ENCODE results near the gene GULP1.

GRCh38 chr2:188360485-188361263 is 69.0 kb downstream of the GULP1 start:
- TF ChIP-seq EZH2 (IDR thresholded peaks at IDR 0.05; ENCODE audit: borderline replicate concordance, insufficient read depth, low read length, poor library complexity, severe bottlenecking) (no peak), TAF1 (IDR thresholded peaks at IDR 0.05; ENCODE audit: low read depth) (no peak), RAD21 (conservative IDR thresholded peaks at IDR 0.05) (no peak)
- TF ChIP-seq, protein P1, sequence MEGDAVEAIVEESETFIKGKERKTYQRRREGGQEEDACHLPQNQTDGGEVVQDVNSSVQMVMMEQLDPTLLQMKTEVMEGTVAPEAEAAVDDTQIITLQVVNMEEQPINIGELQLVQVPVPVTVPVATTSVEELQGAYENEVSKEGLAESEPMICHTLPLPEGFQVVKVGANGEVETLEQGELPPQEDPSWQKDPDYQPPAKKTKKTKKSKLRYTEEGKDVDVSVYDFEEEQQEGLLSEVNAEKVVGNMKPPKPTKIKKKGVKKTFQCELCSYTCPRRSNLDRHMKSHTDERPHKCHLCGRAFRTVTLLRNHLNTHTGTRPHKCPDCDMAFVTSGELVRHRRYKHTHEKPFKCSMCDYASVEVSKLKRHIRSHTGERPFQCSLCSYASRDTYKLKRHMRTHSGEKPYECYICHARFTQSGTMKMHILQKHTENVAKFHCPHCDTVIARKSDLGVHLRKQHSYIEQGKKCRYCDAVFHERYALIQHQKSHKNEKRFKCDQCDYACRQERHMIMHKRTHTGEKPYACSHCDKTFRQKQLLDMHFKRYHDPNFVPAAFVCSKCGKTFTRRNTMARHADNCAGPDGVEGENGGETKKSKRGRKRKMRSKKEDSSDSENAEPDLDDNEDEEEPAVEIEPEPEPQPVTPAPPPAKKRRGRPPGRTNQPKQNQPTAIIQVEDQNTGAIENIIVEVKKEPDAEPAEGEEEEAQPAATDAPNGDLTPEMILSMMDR (IDR thresholded peaks at IDR 0.05; ENCODE audit: poor library complexity, severe bottlenecking), result no peak

Data from neural cell (in vitro differentiated cells).